ACHN (cell line): ENCODE data around the gene MCM3AP.
"Not testable (repeated sequence)": the region's sequence is repeated elsewhere in the genome, so short reads cannot be mapped to it uniquely, and the experiment has no call there.

Experiments
- DNase-seq: peaks from one replicate; pipeline ENCODE4 v3.0.0-alpha.2; 2015
- in situ Hi-C: cut with HindIII; loops from 2 replicates; pipeline ENCODE4 v1.10.0; 2017; ENCODE audit warnings: low sequenced_read_pairs, low pct_ligation_motif_present, low pct_unique_long_range_greater_than_20kb

MCM3AP gene

GRCh38 chr21:46226920-46227599 lies 58.4 kb downstream of the MCM3AP start:
- DNase-seq = no peak
- in situ Hi-C loops = no loop called here

- in situ Hi-C loops = no loop called here
- no peak for DNase-seq
Measured at GRCh38 chr21:46226146-46226545, 59.3 kb downstream of the MCM3AP start.

- DNase-seq, in situ Hi-C loops: not testable (repeated sequence)
Measured at GRCh38 chr21:46223661-46224060, 61.8 kb downstream of the MCM3AP start.

- in situ Hi-C loops = no loop called here
- no peak for DNase-seq
Measured at GRCh38 chr21:46223217-46223616, 62.2 kb downstream of the MCM3AP start.

- in situ Hi-C loops = no loop called here
- DNase-seq = no peak
Measured at GRCh38 chr21:46222436-46223116, 62.8 kb downstream of the MCM3AP start.

GRCh38 chr21:46221664-46222435 lies 63.6 kb downstream of the MCM3AP start:
- no peak for DNase-seq
- in situ Hi-C loops = no loop called here

- in situ Hi-C loops = no loop called here
- DNase-seq = no peak
Measured at GRCh38 chr21:46220847-46221246, 64.6 kb downstream of the MCM3AP start.

- in situ Hi-C loops = no loop called here
- no peak for DNase-seq
Measured at GRCh38 chr21:46220275-46220810, 65.1 kb downstream of the MCM3AP start.

GRCh38 chr21:46219591-46220239 lies 65.7 kb downstream of the MCM3AP start:
- in situ Hi-C loops = no loop called here
- no peak for DNase-seq

- DNase-seq = no peak
- in situ Hi-C loops = no loop called here
Measured at GRCh38 chr21:46218906-46219590, 66.4 kb downstream of the MCM3AP start.

GRCh38 chr21:46217511-46218196 lies 67.8 kb downstream of the MCM3AP start:
- in situ Hi-C loops = no loop called here
- DNase-seq = no peak

- DNase-seq = no peak
- in situ Hi-C loops = no loop called here
Measured at GRCh38 chr21:46216132-46216747, 69.2 kb downstream of the MCM3AP start.

GRCh38 chr21:46215436-46216131 lies 69.8 kb downstream of the MCM3AP start:
- DNase-seq = no peak
- in situ Hi-C loops = no loop called here

GRCh38 chr21:46214478-46215340 lies 70.7 kb downstream of the MCM3AP start:
- in situ Hi-C loops = no loop called here
- DNase-seq = no peak

GRCh38 chr21:46213620-46214286 lies 71.7 kb downstream of the MCM3AP start:
- no peak for DNase-seq
- in situ Hi-C loops = no loop called here
